Stimulated activated naive CD4-positive, alpha-beta T cell (primary cell): ENCODE measurements around the gene ACAP1.

ENCODE experiments used
- DNase-seq, 6 experiments: peaks; one replicate each; lab custom pipeline; 2025; lab: John Stamatoyannopoulos, UW

ACAP1 gene

DNA sequence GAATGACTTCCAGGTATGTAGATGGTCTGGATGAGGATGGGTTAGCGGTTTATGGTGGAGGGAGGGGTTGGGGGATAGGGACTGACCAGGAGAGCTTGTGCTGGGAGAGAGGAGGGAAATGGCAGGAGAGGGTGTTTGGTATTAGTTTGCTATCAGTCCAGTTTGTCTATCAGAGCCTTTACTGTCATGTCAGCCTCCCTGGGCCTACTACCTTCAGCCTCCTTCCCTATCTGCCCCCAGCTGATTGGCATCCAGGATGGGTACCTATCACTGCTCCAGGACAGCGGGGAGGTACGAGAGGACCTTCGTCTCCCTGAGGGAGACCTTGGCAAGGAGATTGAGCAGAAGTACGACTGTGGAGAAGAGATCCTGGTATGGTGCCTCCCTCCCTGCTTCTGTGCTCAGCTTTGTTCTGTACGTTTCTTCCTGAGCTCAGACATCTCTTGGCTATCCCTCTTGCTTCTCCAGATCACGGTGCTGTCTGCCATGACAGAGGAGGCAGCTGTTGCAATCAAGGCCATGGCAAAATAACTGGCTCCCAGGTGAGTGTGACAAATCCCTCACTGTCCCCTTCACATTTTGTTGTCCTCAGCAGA lies 25.1 kb upstream of the ACAP1 start:
- DNase-seq = no peak

DNA sequence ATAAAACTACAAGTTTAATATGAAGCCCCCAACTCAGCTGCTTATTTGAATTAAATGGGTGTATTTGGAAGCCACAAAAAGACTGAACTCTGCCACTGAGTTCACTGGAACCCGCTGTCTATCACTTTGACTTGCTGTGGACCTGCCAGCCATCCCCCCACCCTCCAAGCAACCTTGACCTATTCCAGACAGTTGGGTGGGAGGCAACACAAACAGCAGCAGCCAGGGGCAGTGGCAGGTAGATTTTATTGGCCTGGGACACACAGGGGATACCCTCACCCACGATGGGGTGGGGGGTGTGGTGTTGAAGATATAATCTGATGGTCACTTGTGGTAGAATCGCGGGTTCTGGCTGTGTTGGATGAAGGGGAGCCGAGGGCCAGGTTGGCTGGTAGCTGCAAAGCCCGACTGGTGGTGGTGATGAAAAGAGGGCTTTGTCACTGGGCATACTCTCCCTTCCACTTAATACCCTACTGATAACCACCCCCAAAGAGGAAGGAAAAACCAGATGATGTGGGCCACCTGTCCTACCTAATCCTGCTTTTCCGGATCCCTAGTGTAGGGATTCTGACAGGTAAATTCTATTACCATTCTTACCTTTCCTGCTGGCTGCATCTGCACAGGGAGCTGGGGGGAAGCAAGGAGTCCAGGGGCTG lies 23.8 kb upstream of the ACAP1 start:
- peak in 1 of 6 experiments; percentile 44 for DNase-seq

DNA sequence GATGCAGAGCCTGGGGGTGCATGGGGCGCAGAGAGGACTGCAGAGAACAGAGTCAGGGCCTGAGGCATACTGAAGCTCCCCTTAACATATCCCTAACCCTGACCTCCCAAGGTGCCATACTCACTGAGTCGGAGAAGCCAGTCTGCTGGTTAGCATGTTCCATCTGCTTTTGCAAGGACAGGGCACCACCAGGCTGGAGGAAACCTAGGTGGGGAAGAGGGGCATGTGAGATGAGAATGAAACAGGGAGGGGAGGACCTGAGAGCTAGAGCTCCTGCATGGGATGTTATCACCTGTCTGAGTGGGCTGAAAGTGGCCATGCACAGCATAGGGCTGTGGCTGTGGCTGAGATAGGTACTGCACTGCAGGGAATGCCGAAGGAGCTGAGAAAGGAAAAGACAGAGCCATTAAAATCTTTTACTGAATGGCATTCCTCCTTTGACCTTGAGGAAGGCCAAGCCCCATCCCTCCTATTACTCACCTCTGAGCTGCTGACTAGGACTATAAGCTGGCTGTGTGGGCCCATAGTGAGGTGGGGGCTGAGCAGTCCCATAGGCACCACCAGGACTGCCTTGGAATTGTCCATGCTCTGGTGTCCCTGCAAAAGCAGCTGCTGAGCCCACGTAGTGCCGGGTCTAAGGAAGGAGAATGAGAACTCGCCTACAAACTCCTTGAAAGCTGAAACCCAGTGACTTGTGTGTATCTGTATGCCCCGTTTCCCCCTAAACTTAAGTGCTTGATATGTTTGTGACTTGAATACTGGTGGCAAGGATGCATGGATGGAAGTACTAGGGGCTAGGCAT lies 23.0 kb upstream of the ACAP1 start:
- peak in 2 of 6 experiments; percentile 31 to 32 for DNase-seq

DNA sequence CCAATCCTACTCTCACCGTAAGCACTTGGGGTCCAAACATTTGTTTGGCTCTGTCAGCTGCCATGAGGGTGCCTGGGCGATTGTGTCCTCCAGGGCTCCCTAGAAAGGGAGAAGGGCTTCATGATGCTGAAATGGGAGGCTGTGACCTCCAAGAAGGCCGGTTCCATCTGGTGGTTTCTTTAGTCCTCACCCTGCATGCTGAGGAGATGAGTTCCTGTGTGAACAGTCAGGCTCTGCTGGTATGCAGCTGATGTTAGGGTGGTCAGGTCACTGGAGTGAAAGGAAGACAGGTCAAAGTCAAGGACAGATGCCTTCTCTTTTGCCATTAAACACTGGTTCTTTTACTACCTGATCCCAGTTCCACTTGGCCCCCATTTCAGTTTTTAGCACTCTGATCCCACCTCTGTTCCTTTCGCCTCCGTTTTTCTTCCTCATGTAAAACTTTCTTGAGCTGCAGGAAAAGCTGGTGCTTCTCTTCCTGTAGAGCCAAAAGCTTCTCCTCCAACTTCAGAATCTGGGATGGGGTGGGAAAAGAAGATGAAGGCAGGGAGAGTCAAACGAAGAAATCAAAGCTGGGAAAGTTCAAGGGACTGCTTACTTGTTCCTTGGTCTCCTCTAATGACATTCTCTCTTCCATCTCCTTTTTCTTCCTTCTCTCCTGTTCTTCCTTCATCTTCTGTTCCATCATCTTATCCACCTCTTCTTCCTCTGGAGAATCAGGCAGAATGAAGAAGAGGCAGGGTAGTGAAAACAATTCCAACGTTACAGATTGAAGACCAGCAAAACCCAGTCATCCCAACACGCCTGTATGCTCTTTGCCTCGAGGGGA lies 22.2 kb upstream of the ACAP1 start:
- no peak for DNase-seq

DNA sequence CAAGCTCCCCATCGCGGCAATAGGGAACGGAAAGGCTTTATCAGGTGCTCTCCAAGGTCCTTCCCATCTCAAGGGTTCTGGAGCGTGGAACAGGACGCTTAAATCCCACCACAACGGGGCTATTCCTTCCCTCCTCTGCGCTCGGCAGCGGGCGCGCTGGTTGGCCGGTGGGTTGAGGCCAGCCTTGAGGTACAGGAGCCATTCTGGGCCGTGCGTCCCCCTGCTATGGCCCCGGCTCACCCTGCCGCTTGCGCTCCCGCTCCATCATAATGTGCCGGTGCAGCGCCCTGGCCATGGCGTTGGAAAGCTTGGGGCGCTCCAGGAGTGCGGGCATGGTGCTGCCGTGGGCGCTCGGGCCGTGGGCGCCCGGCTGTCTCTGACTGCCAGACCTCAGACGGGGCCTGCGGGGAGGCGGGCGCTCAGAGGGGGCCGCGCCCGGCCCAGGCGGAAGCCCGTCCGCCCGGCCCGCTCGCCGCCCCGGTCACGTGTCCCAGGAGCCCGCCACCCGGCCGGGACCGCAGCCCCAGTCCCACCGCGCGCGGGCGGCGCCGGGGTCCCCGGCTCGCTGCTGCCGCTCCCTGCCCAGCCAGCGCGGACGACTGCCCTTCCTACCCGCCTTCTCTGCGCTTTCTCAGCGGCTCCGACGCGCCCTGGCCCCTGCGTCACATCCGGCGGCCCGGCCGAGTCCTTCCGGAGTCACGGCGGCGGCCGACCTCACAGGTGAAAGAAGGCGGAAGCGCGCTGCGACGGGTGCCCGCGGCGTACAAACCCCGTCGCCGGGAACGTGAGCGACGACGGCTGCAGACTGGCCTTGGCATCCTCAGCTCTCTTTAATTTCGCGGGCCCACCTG lies 21.4 kb upstream of the ACAP1 start, which contains the start of gene GPS2:
GPS2 (minus strand) TSS at position 642 of the 851 bp plus-strand sequence; CDS start at position 334, 308 bp downstream.
- DNase-seq = peak; percentile 85 to 93 (median 90)

DNA sequence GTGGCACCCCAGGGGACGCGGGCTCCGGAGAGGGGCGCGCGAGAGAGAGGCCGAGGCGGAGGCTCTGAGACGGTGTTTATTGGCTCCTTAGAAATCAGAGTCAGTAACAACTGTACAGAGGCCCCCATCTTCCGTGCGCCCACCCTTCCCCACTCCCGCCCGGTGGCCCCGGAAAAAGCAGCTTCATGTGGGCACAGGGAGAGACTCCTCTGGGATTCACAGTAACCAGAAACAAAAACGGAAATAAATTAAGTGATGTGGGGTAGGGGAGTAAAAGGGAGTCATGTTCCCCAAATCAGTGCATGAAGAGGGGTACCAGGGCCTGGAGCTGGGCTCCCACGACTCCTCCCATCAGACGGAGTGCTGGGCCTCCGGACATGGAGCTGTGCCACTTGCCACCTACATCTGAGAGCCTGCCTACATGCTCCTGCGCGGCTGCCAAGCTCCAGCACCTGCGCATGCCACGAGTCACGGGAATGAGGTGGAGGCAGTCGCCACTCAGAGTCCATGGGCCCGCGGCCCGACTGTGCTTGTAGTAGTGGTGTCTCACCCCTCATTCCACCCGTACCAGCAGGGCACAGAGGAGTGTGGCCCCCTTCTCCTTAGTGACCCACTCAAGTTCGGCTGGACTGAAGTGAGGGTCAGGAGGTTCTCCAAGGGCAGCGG lies 20.6 kb upstream of the ACAP1 start:
- no peak for DNase-seq

DNA sequence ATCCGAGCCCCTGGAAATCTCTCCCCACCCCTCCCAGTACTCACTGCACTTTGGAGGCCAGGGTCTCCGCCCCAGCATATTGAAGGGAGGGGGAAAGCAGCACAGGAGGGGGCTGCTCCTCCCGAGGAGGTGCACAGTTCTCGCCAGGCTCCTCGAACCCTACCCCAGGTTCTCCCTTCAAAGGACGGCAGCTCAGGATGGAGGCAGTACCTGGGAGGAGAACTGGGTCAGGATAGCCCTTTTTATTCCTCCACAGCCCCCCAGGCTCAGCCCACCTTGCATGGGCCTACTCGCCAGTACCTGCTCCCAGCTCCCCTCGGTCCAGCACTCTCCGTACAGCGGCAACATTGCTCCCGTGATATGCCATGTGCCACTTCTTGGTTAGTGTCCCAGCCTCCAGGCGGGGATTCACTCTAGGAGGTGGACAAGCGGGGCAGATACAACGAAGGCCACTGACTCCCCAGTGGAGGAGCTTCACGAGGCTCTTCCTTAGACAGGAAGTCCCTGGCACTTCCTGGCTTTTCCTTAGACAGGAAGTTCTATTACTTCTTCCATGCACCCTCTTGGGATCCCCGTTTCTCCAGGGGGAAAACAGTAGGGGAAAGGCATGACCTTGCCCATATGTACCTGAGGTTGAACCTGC lies 19.0 kb upstream of the ACAP1 start:
- no peak for DNase-seq

DNA sequence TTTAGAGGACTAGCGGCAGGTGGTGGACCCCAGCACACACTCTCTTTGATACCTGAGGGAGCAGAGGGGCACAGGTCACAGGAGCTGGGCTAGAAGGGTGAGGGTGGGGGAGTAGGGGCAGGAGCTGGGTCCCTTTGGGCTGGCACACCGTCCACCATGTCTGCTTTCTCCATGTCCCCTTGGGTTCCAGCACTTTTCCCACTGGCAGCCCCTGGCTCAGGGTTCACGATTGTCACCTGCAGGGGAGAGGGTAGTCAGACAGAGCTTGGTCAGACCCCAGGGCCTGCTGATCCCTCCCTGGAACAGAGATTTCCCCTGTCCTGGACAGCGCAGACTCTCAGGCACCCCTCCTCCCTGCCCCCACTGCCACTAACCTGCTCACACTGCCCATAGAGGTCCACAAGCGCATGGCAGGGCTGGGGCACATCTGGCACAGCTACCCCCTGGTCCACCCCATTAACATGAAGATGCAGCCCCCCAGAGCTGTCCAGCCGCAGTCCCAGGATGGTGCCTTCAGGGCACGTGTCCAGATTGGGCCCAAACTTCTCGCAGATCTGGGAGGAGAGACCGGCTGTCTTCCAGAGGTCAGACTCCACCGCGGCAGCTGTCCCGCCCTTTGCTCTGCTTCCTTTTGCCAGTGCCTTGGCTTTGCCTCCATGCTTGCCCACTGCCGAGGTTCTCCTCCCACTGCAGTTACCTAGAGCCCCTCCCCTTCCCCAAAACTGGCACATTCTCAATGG lies 18.0 kb upstream of the ACAP1 start:
- no peak for DNase-seq

DNA sequence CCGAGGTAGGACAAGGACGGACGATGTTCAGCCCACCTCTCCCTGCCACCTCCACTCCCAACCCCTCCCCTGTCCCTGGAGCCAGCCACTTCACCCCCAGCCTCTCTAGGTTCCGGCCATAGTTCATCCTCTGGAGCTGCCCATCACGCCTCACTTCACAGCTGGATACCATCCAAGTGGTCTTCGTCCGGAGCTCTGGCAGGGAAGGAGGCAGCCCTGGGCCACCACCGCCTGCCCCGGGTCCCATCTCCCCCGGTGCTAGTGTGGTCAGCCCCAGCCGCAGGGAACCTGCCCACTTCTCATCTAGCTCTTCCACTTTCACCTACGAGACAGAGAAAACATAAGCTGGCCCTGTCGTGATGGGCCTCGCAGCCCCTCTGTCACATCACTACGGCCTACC lies 14.9 kb upstream of the ACAP1 start:
- DNase-seq = no peak

DNA sequence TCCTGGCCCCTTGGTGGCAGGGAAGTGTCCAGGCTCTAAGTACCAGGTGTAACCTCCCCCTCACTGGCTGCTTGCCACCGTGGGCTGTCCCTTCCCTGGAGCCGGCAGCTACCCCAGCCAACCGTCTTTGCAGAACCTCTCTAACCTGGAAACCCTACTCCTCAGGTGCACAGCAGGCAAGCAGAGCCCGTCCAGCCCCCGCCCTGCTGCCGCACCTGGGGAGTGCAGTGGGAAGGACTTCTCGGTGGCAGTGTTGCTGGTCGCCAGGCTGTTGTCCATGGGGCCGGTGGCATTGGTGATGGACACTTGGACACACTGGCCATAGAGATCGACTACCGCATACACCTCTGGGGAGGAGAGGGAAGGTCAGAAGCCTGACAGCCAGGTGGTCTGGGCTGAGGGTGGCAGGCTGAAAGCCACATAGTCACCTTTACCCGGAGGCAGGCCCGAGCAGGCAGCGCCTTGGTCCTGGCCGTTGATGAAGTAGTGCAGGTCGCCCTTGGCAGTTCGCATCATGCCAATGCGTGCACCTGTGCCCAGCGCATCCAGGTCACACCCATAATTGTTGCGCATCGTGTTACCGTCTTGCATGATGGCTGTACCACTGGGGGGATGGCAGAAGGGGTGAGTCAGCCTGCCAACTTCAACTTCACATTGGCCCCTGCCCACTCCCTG lies 13.7 kb upstream of the ACAP1 start:
- DNase-seq = no peak

DNA sequence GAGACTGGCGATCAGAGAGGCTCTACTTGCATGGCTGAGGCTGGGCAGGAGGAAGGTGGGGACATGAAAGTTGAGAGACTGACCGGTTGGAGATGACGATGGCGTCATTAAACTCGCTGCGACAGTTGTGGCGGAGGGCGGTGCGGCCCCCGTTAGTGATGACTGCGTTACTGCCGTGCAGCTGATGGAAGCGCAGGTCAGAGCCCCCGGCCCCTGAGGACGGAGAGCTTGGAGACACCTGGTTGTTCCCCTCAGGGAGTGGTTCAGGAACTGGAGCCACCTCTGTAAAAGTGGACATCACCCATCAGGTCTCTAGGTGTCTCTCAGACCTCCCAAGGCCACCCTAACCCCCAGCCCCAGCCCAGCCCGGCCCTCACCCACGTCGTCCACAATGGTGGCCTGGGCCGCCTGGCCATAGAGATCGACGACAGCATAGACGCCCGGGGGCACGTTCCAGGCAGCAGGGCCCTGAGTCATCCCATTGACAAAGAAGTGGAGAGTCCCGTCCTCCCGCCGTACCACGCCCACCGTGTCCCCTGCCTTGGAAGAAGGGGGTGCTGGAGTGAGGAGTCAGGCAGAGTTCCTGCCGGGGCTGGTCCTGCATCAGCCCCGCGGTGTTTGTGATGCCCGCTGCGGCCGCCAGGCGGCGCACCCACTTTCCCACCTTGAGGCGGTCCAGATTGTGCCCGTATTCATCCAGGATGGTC lies 12.4 kb upstream of the ACAP1 start:
- peak; percentile 34 to 70 (median 57) for DNase-seq

DNA sequence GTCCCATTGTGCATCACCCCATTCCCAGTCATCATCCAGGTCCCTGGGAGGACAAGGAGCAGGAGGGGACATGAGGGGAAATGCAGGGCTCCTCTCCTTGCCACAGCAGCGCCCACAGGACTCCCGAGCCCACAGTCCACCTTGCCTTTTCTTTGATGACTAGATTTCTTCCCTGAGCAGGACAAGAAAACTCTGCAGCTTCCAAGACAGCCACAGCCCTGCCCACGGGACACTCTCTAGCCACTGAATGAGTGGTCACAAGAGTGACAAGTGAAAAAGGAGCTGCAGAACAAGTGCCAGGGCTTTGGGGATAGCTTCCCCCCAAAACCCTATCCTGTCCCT lies 11.9 kb upstream of the ACAP1 start:
- no peak for DNase-seq

DNA sequence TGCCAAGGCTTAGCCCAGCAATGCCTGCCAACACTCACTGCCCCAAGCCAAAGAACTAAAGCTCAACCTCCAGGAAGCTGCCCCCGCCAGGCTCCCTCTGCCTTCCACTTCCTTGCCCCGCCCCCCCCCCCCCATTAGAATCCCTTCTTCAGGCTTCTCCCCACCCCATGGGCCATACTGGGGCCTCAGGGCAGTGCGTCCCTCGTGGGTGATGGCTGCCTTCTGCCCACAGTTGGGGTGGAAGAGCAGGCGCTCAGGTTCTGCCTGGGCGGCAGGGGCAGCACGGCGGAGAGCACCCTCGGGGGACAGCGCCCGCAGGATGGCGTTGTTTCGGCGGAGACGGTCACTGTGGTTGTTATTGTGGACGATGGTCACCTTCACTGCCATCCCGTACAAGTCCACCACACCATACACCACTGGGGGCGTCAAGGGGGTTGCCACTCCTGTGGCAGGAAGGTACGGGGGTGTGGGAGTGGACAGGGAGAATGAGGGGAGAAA lies 11.2 kb upstream of the ACAP1 start:
- no peak for DNase-seq

DNA sequence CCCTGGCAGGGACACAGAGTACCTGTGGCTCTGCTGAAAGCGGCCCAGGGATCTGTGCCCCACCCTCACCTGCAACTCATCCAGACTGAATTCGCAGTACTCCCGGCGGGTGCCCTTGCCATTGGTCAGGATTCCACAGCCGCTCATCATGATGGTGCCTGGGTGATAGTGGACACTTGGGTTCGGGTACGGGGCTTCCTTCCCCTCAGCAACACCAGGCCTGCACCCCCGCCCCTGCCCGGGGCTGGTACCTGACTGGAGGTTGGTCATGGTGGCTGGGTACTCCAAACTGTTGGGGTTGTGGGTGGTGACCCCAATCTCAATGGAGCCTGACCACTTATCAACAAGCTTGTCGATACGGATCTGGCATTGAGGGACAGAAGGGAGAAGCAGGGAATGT lies 10.1 kb upstream of the ACAP1 start:
- DNase-seq = no peak

DNA sequence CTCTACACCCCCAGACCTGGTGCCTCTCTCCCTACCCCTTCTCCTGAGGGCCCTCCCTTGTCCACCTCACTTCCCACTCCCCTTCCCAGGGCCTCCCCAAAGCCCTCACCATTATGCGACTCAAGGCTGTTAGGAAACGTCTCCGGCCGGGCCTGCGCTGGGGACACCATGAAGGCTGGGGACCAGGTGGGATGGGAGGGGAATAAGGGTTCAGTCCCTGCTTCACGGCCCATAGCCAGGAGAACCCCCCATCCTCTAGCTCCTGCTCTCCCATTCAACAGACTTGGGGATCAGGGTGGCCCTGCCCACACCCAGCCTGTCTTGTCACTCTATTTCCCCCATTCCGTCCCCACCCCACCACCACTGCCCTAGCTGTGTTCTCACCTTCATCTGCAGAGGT lies 9.3 kb upstream of the ACAP1 start:
- DNase-seq = no peak

DNA sequence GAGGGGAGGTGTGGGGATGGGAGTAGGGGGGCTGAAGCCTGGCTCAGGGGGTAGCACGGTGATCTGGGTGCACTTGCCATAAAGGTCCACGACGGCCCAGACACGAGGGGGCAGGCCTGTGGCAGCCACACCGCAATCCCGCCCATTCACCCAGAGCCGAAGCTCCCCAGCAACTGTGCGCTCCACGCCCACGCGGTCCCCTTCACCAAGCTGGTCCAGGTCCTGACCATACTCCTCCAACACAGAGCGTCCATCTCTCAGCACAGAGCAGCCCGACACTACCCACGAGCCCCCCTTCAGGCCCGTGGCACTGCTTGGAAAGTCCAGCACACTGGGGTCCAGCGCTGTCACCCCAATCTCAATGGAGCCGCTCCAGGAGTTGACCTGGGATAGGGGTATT lies 8.8 kb upstream of the ACAP1 start:
- no peak for DNase-seq

DNA sequence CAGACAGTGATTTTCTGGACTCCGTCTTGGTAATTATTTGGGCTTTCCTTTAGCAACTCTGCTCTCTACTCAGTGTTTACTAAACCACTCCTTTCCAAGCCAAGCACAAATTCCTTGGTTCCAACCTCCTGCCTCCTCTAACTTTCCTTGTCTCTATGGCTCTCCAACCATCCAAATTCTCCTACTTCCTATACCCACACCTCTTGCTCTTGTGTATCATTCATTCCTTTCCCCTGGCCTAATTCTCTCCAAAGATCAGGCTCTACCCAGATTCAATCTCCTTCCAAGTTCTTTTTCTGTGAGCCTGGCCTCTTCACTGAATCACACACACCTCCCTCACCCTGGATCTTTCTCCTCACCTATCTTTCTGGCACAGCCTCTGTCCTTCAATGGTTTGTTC lies 8.3 kb upstream of the ACAP1 start:
- DNase-seq = no peak

DNA sequence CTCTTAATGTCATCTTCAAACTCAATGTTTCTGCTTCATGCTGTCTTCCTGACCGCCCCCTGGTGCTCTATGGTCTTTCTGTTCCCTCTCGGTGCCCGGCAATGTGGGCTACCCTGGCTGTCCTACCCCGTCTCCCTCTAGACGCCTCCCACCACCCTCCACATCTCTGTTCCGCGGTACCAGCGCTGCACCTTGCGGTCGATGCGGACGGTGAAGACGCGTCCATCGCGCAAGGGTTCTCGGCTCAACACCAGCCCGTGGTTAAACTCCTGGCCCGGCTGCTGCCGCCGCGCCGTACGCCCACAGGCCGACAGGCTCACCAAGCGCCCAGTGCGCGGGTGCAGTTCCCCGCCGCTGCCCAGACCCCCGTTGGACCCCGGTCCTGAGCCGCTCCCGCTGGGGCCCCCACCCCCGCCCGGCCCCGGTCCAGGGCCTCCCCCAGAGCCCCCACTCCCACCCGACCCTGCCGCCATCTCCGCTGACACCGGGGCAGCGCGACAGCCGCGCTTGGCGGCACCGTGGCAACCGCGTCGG lies 7.4 kb upstream of the ACAP1 start, which contains the start of gene NEURL4:
NEURL4 (minus strand) TSS at position 496 of the 534 bp plus-strand sequence; CDS start at position 473, 23 bp downstream.
- peak in 4 of 6 experiments; percentile 46 to 71 (median 54) for DNase-seq
